Left kidney (tissue), 2 donors: ENCODE data around the gene KCNIP1. TPM values are rescaled to one million over a fixed set of nuclear protein-coding genes. Genes with fewer than 3 reads are reported as not detected.
"Not testable (repeated sequence)": the region's sequence is repeated elsewhere in the genome, so short reads cannot be mapped to it uniquely, and the experiment has no call there.

ENCODE experiments used
- DNase-seq: peaks from one replicate; pipeline ENCODE4 v3.0.0-alpha.2; 2013
- polyA plus RNA-seq: library from polyadenylated mRNA; unstranded; fragments of 120-200 nt; gene quantifications from one replicate; pipeline ENCODE4 v1.2.1, GENCODE V29; 2013; ENCODE audit not compliant: insufficient read length

The KCNIP1 gene
- polyA plus RNA-seq, 1 donor = 10.8 TPM

GRCh38 chr5:170751631-170752030 is 247.8 kb downstream of the KCNIP1 start:
- DNase-seq = no peak

GRCh38 chr5:170752257-170753215 is 248.7 kb downstream of the KCNIP1 start:
- no peak for DNase-seq

- DNase-seq = no peak
Observed at GRCh38 chr5:170753311-170753710, 249.5 kb downstream of the KCNIP1 start.

GRCh38 chr5:170754508-170754907 is 250.7 kb downstream of the KCNIP1 start:
- not testable (repeated sequence) for DNase-seq

- no peak for DNase-seq
Observed at GRCh38 chr5:170755679-170756456, 252.0 kb downstream of the KCNIP1 start.

- DNase-seq = no peak
Observed at GRCh38 chr5:170756691-170757090, 252.9 kb downstream of the KCNIP1 start.

GRCh38 chr5:170757182-170757601 is 253.4 kb downstream of the KCNIP1 start:
- DNase-seq = no peak

GRCh38 chr5:170757669-170758068 is 253.8 kb downstream of the KCNIP1 start:
- DNase-seq = no peak

- DNase-seq = no peak
Observed at GRCh38 chr5:170758481-170758880, 254.7 kb downstream of the KCNIP1 start.

GRCh38 chr5:170760113-170760512 is 256.3 kb downstream of the KCNIP1 start:
- DNase-seq = no peak

- no peak for DNase-seq
Observed at GRCh38 chr5:170761048-170761707, 257.4 kb downstream of the KCNIP1 start.

- no peak for DNase-seq
Observed at GRCh38 chr5:170761708-170762066, 257.9 kb downstream of the KCNIP1 start.

GRCh38 chr5:170762298-170762697 is 258.5 kb downstream of the KCNIP1 start:
- DNase-seq = not testable (repeated sequence)

GRCh38 chr5:170765868-170766267 is 262.0 kb downstream of the KCNIP1 start:
- not testable (repeated sequence) for DNase-seq

- no peak for DNase-seq
Observed at GRCh38 chr5:170769246-170769645, 265.4 kb downstream of the KCNIP1 start.

- DNase-seq = no peak
Observed at GRCh38 chr5:170769898-170770416, 266.1 kb downstream of the KCNIP1 start.

GRCh38 chr5:170771496-170771895 is 267.7 kb downstream of the KCNIP1 start:
- no peak for DNase-seq

- no peak for DNase-seq
Observed at GRCh38 chr5:170773024-170773985, 269.5 kb downstream of the KCNIP1 start.

- no peak for DNase-seq
Observed at GRCh38 chr5:170774831-170775230, 271.0 kb downstream of the KCNIP1 start.

GRCh38 chr5:170781946-170782345 is 278.1 kb downstream of the KCNIP1 start:
- no peak for DNase-seq

GRCh38 chr5:170782438-170782837 is 278.6 kb downstream of the KCNIP1 start:
- DNase-seq = no peak
